Measurements from ENCODE around the gene GALNT10. TPM values are rescaled to one million over a fixed set of nuclear protein-coding genes. Genes with fewer than 3 reads are reported as not detected.

The GALNT10 gene
- total and polyA plus RNA-seq, 9 of the 15 experiments (the other 6 are each of a cell fraction or from before 2014, with no cell fraction given) = 4.6 to 37.1 (median 13.3) TPM

DNA sequence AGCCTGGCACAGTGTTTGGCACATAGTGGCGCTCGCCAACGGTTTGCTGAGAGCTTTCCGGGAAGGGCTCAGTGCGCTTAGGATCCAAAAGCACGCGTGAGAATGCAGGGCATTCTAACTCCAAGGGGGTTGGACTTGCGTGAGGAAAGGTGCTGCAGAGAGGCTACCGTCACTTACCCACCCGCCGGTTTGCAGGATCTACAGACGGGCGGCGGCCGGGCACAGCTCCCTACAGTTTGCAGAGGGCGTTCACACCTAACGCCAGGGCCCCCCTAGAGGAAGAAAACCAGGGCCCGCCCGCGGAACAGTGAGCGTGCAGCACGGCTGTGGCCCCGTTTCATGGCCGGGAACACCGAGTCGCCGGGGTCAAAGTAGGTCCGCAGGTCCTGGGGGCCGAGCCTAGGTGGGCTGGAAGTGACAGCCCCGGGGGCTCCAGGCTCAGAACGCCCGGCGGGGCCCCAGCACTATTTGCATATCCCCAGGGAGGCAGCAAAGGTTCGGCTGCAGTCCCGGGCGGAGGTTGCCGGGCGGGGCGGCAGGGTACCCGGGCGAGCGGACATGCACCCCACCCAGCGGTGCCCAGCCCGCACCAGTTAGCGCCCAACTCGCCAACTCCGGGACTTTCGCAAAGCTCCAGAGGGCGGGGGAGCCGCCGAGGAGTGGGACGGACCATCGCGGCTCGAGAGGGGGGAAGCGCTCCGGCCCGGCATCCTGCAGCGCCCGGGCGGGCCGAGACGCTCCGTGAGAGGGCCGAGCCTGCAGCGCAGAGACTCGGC lies 526 bp upstream of the GALNT10 start (continued):
- TF ChIP-seq CREB1 (IDR thresholded peaks at IDR 0.05) (no peak), CREB1 (CRISPR knock-in tag; IDR thresholded peaks at IDR 0.05) (no peak), ARNT (IDR thresholded peaks at IDR 0.05) (no peak), RBM34 (IDR thresholded peaks at IDR 0.05; ENCODE audit: borderline replicate concordance, insufficient read depth, low read length) (no peak), ZNF699 (CRISPR knock-in tag; IDR thresholded peaks at IDR 0.05; ENCODE audit: insufficient replicate concordance) (no peak), LCOR (CRISPR knock-in tag; IDR thresholded peaks at IDR 0.05) (peak; percentile 34; the same call in 1 of the 2 replicates), GTF2E2 (tag; IDR thresholded peaks at IDR 0.05) (no peak), ZNF124 (CRISPR knock-in tag; IDR thresholded peaks at IDR 0.05) (no peak), KDM2B (CRISPR knock-in tag; IDR thresholded peaks at IDR 0.05) (no peak), YY1 (IDR thresholded peaks at IDR 0.05; ENCODE audit: borderline replicate concordance in 1 of 3, control insufficient read depth in 1 of 3, extremely low read depth in 1 of 3, insufficient read depth in 3 of 3, insufficient read length in 1 of 3, insufficient replicate concordance in 2 of 3, low read depth in 1 of 3, low read length in 2 of 3) (peak in 2 of 3 experiments; percentile 16 to 24), GATAD2B (IDR thresholded peaks at IDR 0.05; ENCODE audit: borderline replicate concordance) (no peak; the same call in 1 of the 2 replicates), BRD9 (IDR thresholded peaks at IDR 0.05; ENCODE audit: low read depth, partially characterized antibody) (peak; percentile 34), SAFB2 (IDR thresholded peaks at IDR 0.05; ENCODE audit: borderline replicate concordance, low read depth, low read length, severe bottlenecking) (no peak), KLF1 (tag; IDR thresholded peaks at IDR 0.05) (no peak), TCF7L2 (IDR thresholded peaks at IDR 0.05; ENCODE audit: low read depth, low read length) (peak; percentile 71; the same call in 1 of the 2 replicates), ZBTB17 (CRISPR knock-in tag; IDR thresholded peaks at IDR 0.05) (0 out of 2 replicates have a peak, but pooled peaks have one; percentile 41), ZZZ3 (IDR thresholded peaks at IDR 0.05) (no peak)
- TF ChIP-seq, protein P1, sequence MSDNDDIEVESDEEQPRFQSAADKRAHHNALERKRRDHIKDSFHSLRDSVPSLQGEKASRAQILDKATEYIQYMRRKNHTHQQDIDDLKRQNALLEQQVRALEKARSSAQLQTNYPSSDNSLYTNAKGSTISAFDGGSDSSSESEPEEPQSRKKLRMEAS (CRISPR knock-in tag; IDR thresholded peaks at IDR 0.05) = peak; percentile 53; the same call in 1 of the 2 replicates
- TF ChIP-seq, protein P2, sequence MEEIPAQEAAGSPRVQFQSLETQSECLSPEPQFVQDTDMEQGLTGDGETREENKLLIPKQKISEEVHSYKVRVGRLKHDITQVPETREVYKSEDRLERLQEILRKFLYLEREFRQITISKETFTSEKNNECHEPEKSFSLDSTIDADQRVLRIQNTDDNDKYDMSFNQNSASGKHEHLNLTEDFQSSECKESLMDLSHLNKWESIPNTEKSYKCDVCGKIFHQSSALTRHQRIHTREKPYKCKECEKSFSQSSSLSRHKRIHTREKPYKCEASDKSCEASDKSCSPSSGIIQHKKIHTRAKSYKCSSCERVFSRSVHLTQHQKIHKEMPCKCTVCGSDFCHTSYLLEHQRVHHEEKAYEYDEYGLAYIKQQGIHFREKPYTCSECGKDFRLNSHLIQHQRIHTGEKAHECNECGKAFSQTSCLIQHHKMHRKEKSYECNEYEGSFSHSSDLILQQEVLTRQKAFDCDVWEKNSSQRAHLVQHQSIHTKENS (CRISPR knock-in tag; IDR thresholded peaks at IDR 0.05) = no peak

All from K562 (cell line).